ENCODE measurements around the gene TMEM17. TPM values are rescaled to one million over a fixed set of nuclear protein-coding genes. Genes with fewer than 3 reads are reported as not detected.

The TMEM17 gene
- total and polyA plus RNA-seq, 2 of the 13 experiments (the other 11 are each of a cell fraction or from before 2014, with no cell fraction given), result 0.22 to 0.50 TPM

- TF ChIP-seq, protein P1, sequence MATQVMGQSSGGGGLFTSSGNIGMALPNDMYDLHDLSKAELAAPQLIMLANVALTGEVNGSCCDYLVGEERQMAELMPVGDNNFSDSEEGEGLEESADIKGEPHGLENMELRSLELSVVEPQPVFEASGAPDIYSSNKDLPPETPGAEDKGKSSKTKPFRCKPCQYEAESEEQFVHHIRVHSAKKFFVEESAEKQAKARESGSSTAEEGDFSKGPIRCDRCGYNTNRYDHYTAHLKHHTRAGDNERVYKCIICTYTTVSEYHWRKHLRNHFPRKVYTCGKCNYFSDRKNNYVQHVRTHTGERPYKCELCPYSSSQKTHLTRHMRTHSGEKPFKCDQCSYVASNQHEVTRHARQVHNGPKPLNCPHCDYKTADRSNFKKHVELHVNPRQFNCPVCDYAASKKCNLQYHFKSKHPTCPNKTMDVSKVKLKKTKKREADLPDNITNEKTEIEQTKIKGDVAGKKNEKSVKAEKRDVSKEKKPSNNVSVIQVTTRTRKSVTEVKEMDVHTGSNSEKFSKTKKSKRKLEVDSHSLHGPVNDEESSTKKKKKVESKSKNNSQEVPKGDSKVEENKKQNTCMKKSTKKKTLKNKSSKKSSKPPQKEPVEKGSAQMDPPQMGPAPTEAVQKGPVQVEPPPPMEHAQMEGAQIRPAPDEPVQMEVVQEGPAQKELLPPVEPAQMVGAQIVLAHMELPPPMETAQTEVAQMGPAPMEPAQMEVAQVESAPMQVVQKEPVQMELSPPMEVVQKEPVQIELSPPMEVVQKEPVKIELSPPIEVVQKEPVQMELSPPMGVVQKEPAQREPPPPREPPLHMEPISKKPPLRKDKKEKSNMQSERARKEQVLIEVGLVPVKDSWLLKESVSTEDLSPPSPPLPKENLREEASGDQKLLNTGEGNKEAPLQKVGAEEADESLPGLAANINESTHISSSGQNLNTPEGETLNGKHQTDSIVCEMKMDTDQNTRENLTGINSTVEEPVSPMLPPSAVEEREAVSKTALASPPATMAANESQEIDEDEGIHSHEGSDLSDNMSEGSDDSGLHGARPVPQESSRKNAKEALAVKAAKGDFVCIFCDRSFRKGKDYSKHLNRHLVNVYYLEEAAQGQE (IDR thresholded peaks at IDR 0.05; ENCODE audit: borderline replicate concordance in 1 of 2, low read depth in 1 of 2, low read length in 2 of 2), result no peak
- TF ChIP-seq ZNF724P (CRISPR knock-in tag; IDR thresholded peaks at IDR 0.05; ENCODE audit: borderline replicate concordance) (no peak), ATF7-NPFF (CRISPR knock-in tag; IDR thresholded peaks at IDR 0.05; ENCODE audit: low read depth) (no peak)
Observed at GRCh38 chr2:62457556-62457955, 48.4 kb downstream of the TMEM17 start (continued).

GRCh38 chr2:62456721-62457539 lies 49.1 kb downstream of the TMEM17 start:
- intact Hi-C loops (cut with micrococcal nuclease; ENCODE audit: unreplicated experiment) (loop anchor here (1.0 to 2.0 kb wide), 4 partner anchors 70 to 318 kb away; no protein-coding TSS in a partner anchor), in situ Hi-C loops (cut with HindIII; ENCODE audit: extremely low pct_ligation_motif_present, low pct_unique_long_range_greater_than_20kb) (loop anchor here (5.0 kb wide), 3 partner anchors 115 to 320 kb away; partner anchors contain the start of gene EHBP1)
- H3K4me3 ChIP-seq (replicated peaks in 1 of 3; ENCODE audit: insufficient read depth in 1 of 3, low read depth in 2 of 3, low read length in 3 of 3), result peak overlapping the region; percentile 43 to 70 (median 59); a peak in 5 of 6 replicates
- ChIA-PET CTCF (ENCODE audit: low intra/inter-chr PET ratio, low total read pairs) (interaction anchor here (0.6 to 4.3 kb wide), 5 partner anchors 268 to 732 kb away, joined by 3 to 34 read pairs (median 3); no protein-coding TSS in a partner anchor), POLR2A (interaction anchor here (0.6 to 3.7 kb wide), 32 partner anchors 10 to 339 kb away, joined by 3 to 67 read pairs (median 5); partner anchors contain the start of gene EHBP1)
- peak overlapping the region; percentile 76 for H3K27ac ChIP-seq (ENCODE audit: extremely low read length, insufficient read depth, low read length)
- no peaks in the 10 kb centered on the region for H3K79me2 ChIP-seq (ENCODE audit: insufficient read depth, low read length)
- peak overlapping the region; percentile 62 for H2AFZ ChIP-seq (ENCODE audit: low read length)
- FAIRE-seq (no peak), ATAC-seq (peak; percentile 97), DNase-seq (ENCODE audit: low spot score) (peak; percentile 63)
- H4K20me1 ChIP-seq (ENCODE audit: insufficient read depth, low read length), result no peaks in the 10 kb centered on the region
- no peaks in the 10 kb centered on the region for H3K9me3 ChIP-seq (ENCODE audit: low read length)
- peaks cover 70% of the 10 kb centered on the region for H3K4me1 ChIP-seq (ENCODE audit: insufficient read depth, low read length)
- 18% methylated on average over 51 of the region's 52 CpGs for WGBS (ENCODE audit: low lambda C conversion rate)
- BruUV-seq (replicated peaks), result no TSS peak
- H3K4me2 ChIP-seq (ENCODE audit: low read depth, low read length), result peak overlapping the region; percentile 79
- peak overlapping the region; percentile 79 for H3K9ac ChIP-seq (ENCODE audit: insufficient read depth, low read depth, low read length)
- H3K36me3 ChIP-seq (replicated peaks in 1 of 2; ENCODE audit: control insufficient read depth in 1 of 2, insufficient read depth in 2 of 2, low read length in 2 of 2), result no peaks in the 10 kb centered on the region
- H3K27me3 ChIP-seq (ENCODE audit: control insufficient read depth in 1 of 2, insufficient read depth in 2 of 2, low read length in 2 of 2), result no peaks in the 10 kb centered on the region
- TF ChIP-seq ZNF672 (CRISPR knock-in tag; IDR thresholded peaks at IDR 0.05) (0 out of 2 replicates have a peak, but pooled peaks have one; percentile 61), MTA1 (CRISPR knock-in tag; IDR thresholded peaks at IDR 0.05; ENCODE audit: borderline replicate concordance) (peak; percentile 58; the same call in 1 of the 2 replicates), ZBTB1 (CRISPR knock-in tag; IDR thresholded peaks at IDR 0.05; ENCODE audit: borderline replicate concordance) (no peak), SOX13 (IDR thresholded peaks at IDR 0.05) (no peak), SOX13 (CRISPR knock-in tag; conservative IDR thresholded peaks at IDR 0.05 in 1 of 2, IDR thresholded peaks at IDR 0.05 in 1 of 2) (peak in 1 of 2 experiments; percentile 57; a peak in 1 of 4 replicates), ZNF816 (CRISPR knock-in tag; IDR thresholded peaks at IDR 0.05; ENCODE audit: borderline replicate concordance) (0 out of 2 replicates have a peak, but pooled peaks have one; percentile 30), ZNF709 (CRISPR knock-in tag; IDR thresholded peaks at IDR 0.05) (peak; percentile 76; the same call in 1 of the 2 replicates), NFYC (CRISPR knock-in tag; IDR thresholded peaks at IDR 0.05) (no peak), ELF4 (CRISPR knock-in tag; IDR thresholded peaks at IDR 0.05; ENCODE audit: borderline replicate concordance) (no peak), ZNF790 (CRISPR knock-in tag; IDR thresholded peaks at IDR 0.05; ENCODE audit: borderline replicate concordance) (peak; percentile 83; the same call in 1 of the 2 replicates)
- TF ChIP-seq, protein P2, sequence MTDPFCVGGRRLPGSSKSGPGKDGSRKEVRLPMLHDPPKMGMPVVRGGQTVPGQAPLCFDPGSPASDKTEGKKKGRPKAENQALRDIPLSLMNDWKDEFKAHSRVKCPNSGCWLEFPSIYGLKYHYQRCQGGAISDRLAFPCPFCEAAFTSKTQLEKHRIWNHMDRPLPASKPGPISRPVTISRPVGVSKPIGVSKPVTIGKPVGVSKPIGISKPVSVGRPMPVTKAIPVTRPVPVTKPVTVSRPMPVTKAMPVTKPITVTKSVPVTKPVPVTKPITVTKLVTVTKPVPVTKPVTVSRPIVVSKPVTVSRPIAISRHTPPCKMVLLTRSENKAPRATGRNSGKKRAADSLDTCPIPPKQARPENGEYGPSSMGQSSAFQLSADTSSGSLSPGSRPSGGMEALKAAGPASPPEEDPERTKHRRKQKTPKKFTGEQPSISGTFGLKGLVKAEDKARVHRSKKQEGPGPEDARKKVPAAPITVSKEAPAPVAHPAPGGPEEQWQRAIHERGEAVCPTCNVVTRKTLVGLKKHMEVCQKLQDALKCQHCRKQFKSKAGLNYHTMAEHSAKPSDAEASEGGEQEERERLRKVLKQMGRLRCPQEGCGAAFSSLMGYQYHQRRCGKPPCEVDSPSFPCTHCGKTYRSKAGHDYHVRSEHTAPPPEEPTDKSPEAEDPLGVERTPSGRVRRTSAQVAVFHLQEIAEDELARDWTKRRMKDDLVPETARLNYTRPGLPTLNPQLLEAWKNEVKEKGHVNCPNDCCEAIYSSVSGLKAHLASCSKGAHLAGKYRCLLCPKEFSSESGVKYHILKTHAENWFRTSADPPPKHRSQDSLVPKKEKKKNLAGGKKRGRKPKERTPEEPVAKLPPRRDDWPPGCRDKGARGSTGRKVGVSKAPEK (CRISPR knock-in tag; IDR thresholded peaks at IDR 0.05; ENCODE audit: borderline replicate concordance), result no peak
